Mesothelial cell of epicardium (in vitro differentiated cells): ENCODE data around the gene RASSF4. TPM values are rescaled to one million over a fixed set of nuclear protein-coding genes. Genes with fewer than 3 reads are reported as not detected.

ENCODE experiments used
- DNase-seq, 2 experiments: peaks; one replicate each; pipeline ENCODE4 v3.0.0; 2021; ENCODE audit warnings: low spot score in 2 of 2; ENCODE audit not compliant: unreplicated experiment in 2 of 2
- H3K27ac Mint-ChIP-seq: 2 replicates; pipeline ENCODE4 v1.8.0; 2021; ENCODE audit warnings: mixed read lengths
- H3K27me3 Mint-ChIP-seq: 2 replicates; pipeline ENCODE4 v1.8.0; 2021; ENCODE audit warnings: low read depth, mixed read lengths
- H3K36me3 Mint-ChIP-seq: 2 replicates; pipeline ENCODE4 v1.8.0; 2021; ENCODE audit warnings: mixed read lengths
- H3K4me1 Mint-ChIP-seq: 2 replicates; pipeline ENCODE4 v1.8.0; 2021; ENCODE audit warnings: mixed read lengths
- H3K4me3 Mint-ChIP-seq: 2 replicates; pipeline ENCODE4 v1.8.0; 2021; ENCODE audit warnings: mild to moderate bottlenecking, moderate library complexity, mixed read lengths
- H3K9me3 Mint-ChIP-seq: 2 replicates; pipeline ENCODE4 v1.8.0; 2021; ENCODE audit warnings: mixed read lengths
- total RNA-seq: library from RNA; stranded (reverse); gene quantifications from 3 replicates; pipeline ENCODE4 v1.2.1, GENCODE V29; 2021
- TF ChIP-seq, protein P1 (sequence below): fragments of 200-600 bp; sonication (generic); IDR thresholded peaks from one replicate; pipeline ENCODE4 v1.5.0; 2021; ENCODE audit warnings: antibody characterized with exemption; ENCODE audit not compliant: unreplicated experiment

Gene RASSF4
- total RNA-seq, 1 donor from 2014 or later: 16.3 TPM

GRCh38 chr10:44913350-44914081, 46.1 kb upstream of the RASSF4 start:
- Mint-ChIP-seq H3K4me3 (peak overlapping the region; percentile 10), H3K9me3 (peaks cover 9% of the 10 kb centered on the region), H3K27me3 (no peaks in the 10 kb centered on the region), H3K27ac (peak overlapping the region; percentile 89), H3K36me3 (peaks cover 10% of the 10 kb centered on the region), H3K4me1 (peaks cover 48% of the 10 kb centered on the region)
- TF ChIP-seq, protein P1, sequence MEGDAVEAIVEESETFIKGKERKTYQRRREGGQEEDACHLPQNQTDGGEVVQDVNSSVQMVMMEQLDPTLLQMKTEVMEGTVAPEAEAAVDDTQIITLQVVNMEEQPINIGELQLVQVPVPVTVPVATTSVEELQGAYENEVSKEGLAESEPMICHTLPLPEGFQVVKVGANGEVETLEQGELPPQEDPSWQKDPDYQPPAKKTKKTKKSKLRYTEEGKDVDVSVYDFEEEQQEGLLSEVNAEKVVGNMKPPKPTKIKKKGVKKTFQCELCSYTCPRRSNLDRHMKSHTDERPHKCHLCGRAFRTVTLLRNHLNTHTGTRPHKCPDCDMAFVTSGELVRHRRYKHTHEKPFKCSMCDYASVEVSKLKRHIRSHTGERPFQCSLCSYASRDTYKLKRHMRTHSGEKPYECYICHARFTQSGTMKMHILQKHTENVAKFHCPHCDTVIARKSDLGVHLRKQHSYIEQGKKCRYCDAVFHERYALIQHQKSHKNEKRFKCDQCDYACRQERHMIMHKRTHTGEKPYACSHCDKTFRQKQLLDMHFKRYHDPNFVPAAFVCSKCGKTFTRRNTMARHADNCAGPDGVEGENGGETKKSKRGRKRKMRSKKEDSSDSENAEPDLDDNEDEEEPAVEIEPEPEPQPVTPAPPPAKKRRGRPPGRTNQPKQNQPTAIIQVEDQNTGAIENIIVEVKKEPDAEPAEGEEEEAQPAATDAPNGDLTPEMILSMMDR: no peak
- no peak for DNase-seq

DNA sequence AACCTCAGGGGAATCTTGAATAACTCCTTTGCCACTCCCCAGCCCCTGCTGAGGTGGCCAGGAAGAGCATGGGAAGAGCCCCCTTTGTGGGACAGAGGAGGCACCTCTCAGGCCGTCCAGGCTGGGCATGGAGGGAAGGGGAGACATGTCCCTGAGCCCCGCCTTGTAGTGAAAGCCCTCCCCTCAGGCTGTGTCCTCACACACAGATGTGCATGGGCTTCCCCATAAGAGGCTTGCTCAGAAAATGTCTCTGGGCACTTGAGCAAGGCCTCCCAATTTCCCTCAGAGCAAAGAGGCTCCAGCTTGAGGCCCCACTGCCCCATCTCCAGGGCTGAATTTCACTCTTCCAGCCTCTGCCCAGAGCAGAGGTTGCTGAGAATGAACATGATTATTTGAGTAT, 44.7 kb upstream of the RASSF4 start:
- Mint-ChIP-seq H3K27ac (no peak overlapping the region), H3K36me3 (peaks cover 10% of the 10 kb centered on the region), H3K27me3 (no peaks in the 10 kb centered on the region), H3K4me3 (no peak overlapping the region), H3K4me1 (peaks cover 38% of the 10 kb centered on the region), H3K9me3 (peaks cover 15% of the 10 kb centered on the region)
- TF ChIP-seq, protein P1: no peak
- no peak for DNase-seq

DNA sequence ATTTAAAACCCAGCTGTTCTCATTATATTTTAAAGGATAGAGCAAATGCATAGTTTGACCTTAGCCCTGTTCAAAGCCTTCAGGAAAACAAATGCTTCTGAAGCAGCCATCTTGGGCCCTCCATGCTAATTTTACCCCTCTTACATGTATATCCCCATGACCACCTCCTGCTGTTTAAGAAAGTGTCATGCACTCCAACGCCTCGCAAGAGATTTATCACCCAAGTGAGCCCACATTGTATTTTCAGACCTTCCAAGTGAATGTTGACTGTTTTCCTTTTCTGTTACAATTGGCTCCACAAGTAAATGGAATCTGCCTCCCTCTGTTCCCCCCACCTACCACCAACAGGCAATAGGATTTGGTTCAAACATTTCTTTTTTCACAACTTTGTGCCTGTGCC, 43.2 kb upstream of the RASSF4 start:
- no peak for DNase-seq
- Mint-ChIP-seq H3K4me3 (no peak overlapping the region), H3K36me3 (peaks cover 12% of the 10 kb centered on the region), H3K27me3 (no peaks in the 10 kb centered on the region), H3K9me3 (peaks cover 15% of the 10 kb centered on the region), H3K27ac (no peak overlapping the region), H3K4me1 (peaks cover 25% of the 10 kb centered on the region)
- TF ChIP-seq, protein P1: no peak

- peaks cover 12% of the 10 kb centered on the region for H3K36me3 Mint-ChIP-seq
- no peak for DNase-seq
- H3K4me3 Mint-ChIP-seq: no peak overlapping the region
- H3K4me1 Mint-ChIP-seq: peaks cover 14% of the 10 kb centered on the region
- no peak overlapping the region for H3K27ac Mint-ChIP-seq
- TF ChIP-seq, protein P1: no peak
- no peaks in the 10 kb centered on the region for H3K27me3 Mint-ChIP-seq
- peaks cover 15% of the 10 kb centered on the region for H3K9me3 Mint-ChIP-seq
Measured at GRCh38 chr10:44917848-44918247, 41.8 kb upstream of the RASSF4 start.

DNA sequence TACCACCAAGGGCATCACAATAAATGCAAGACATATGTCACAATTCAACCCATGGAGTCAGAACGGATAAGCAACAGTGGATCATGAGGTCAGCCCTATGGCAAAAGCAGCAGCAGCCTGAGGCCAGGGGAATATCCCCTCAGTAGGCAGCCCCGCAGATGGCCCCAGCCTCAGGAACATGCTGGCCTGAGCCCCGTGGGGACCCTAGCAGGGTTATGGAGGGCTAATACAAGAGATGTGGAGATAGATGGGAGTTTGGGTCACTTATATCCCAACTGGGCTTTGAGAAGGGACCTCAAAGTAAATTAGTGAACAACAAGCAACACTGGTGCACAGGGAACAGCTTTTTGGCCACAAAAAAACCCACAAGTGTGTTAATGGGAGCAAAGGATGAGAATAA, 39.4 kb upstream of the RASSF4 start:
- H3K27me3 Mint-ChIP-seq: no peaks in the 10 kb centered on the region
- peaks cover 14% of the 10 kb centered on the region for H3K36me3 Mint-ChIP-seq
- peaks cover 15% of the 10 kb centered on the region for H3K9me3 Mint-ChIP-seq
- DNase-seq: no peak
- TF ChIP-seq, protein P1: no peak
- H3K4me3 Mint-ChIP-seq: no peak overlapping the region
- H3K4me1 Mint-ChIP-seq: no peaks in the 10 kb centered on the region
- no peak overlapping the region for H3K27ac Mint-ChIP-seq
